ENCODE results near the gene PHF13. TPM values are rescaled to one million over a fixed set of nuclear protein-coding genes. Genes with fewer than 3 reads are reported as not detected.

PHF13 gene
- total and polyA plus RNA-seq, 10 of the 15 experiments (the other 5 are each of a cell fraction or from before 2014, with no cell fraction given), result 0.87 to 15.4 (median 5.1) TPM

- in situ Hi-C loops (cut with MboI), result loop anchor here (5.0 kb wide), 1 partner anchor 146 kb away; the partner anchor contains the start of gene PLEKHG5
- no peak overlapping the region for H3K4me3 ChIP-seq
- no TSS peak for BruUV-seq (replicated peaks)
- H3K4me1 ChIP-seq (ENCODE audit: control insufficient read depth, insufficient read depth, low read length), result no peaks in the 10 kb centered on the region
- no peak overlapping the region for H3K9ac ChIP-seq (ENCODE audit: control insufficient read depth, insufficient read depth, low read length)
- ChIA-PET RAD21 (ENCODE audit: unreplicated experiment) (no interaction called here), CTCF (interaction anchor here (1.1 kb wide), 1 partner anchor 148 kb away, joined by 3 read pairs; no protein-coding TSS in a partner anchor), POLR2A (no interaction called here), SMC1A (ENCODE audit: uncharacterized antibody, unreplicated experiment) (no interaction called here)
- H3K4me2 ChIP-seq (ENCODE audit: control insufficient read depth, insufficient read depth), result no peak overlapping the region
- no peaks in the 10 kb centered on the region for H4K20me1 ChIP-seq (ENCODE audit: control insufficient read depth, insufficient read depth)
- H3K27me3 ChIP-seq (replicated peaks in 1 of 2; ENCODE audit: control insufficient read depth in 2 of 2, insufficient read depth in 2 of 2, low read length in 1 of 2), result no peaks in the 10 kb centered on the region
- no peak for DNase-seq (ENCODE audit: low read depth, low spot score)
- H3K79me2 ChIP-seq (ENCODE audit: control insufficient read depth, insufficient read depth, low read length), result no peaks in the 10 kb centered on the region
- no peak overlapping the region for H3K27ac ChIP-seq (ENCODE audit: control insufficient read depth, insufficient read depth)
- 97% methylated on average over 18 of the region's 18 CpGs for WGBS (ENCODE audit: insufficient coverage, insufficient replicate concordance, low lambda C conversion rate, missing lambda C conversion rate)
- H3K9me3 ChIP-seq (replicated peaks; ENCODE audit: control insufficient read depth, insufficient read depth, low read length), result no peaks in the 10 kb centered on the region
- no peak for ATAC-seq
- FAIRE-seq, result no peak
- H2AFZ ChIP-seq (ENCODE audit: control insufficient read depth, low read depth, low read length), result no peak overlapping the region
- peaks cover 15 to 25% of the 10 kb centered on the region in 2 experiments; a peak in 3 of 4 replicates for H3K36me3 ChIP-seq (ENCODE audit: control insufficient read depth in 2 of 2, insufficient read depth in 2 of 2, low read length in 1 of 2)
- intact Hi-C loops (cut with micrococcal nuclease; ENCODE audit: unreplicated experiment), result no loop called here
- TF ChIP-seq NKRF (conservative IDR thresholded peaks at IDR 0.05) (no peak), POU2F2 (IDR thresholded peaks at IDR 0.05; ENCODE audit: borderline replicate concordance, low read depth, low read length) (no peak), NFXL1 (IDR thresholded peaks at IDR 0.05; ENCODE audit: borderline replicate concordance) (no peak), IRF3 (IDR thresholded peaks at IDR 0.05) (no peak), CREM (IDR thresholded peaks at IDR 0.05; ENCODE audit: low read depth) (no peak), ATF2 (IDR thresholded peaks at IDR 0.05; ENCODE audit: low read length) (no peak), BACH1 (IDR thresholded peaks at IDR 0.05; ENCODE audit: borderline replicate concordance) (no peak), JUND (IDR thresholded peaks at IDR 0.05; ENCODE audit: low read depth, low read length) (no peak), SRF (IDR thresholded peaks at IDR 0.05; ENCODE audit: low read depth in 2 of 2, low read length in 2 of 2) (no peak), RELB (IDR thresholded peaks at IDR 0.05; ENCODE audit: low read depth) (no peak), USF1 (IDR thresholded peaks at IDR 0.05; ENCODE audit: borderline replicate concordance, extremely low read length, insufficient read depth, low read depth, low read length) (no peak), ZZZ3 (IDR thresholded peaks at IDR 0.05; ENCODE audit: control insufficient read depth, insufficient read length, low read depth) (no peak), ZBTB11 (CRISPR knock-in tag; IDR thresholded peaks at IDR 0.05) (no peak), CHD1 (IDR thresholded peaks at IDR 0.05; ENCODE audit: low read depth, low read length) (no peak)
Observed at GRCh38 chr1:6638226-6638625, 24.7 kb downstream of the PHF13 start.
